CD4-positive, alpha-beta T cell treated with Interleukin-15 for 1 hour (primary cell): ENCODE measurements around the gene PLS1.
"Not testable (repeated sequence)": the region's sequence is repeated elsewhere in the genome, so short reads cannot be mapped to it uniquely, and the experiment has no call there.

Experiments used
- DNase-seq: peaks from one replicate; pipeline ENCODE4 v3.0.0-alpha.2; 2020

The PLS1 gene

GRCh38 chr3:142596726-142597088, 514 bp downstream of the PLS1 start:
- DNase-seq = no peak

DNA sequence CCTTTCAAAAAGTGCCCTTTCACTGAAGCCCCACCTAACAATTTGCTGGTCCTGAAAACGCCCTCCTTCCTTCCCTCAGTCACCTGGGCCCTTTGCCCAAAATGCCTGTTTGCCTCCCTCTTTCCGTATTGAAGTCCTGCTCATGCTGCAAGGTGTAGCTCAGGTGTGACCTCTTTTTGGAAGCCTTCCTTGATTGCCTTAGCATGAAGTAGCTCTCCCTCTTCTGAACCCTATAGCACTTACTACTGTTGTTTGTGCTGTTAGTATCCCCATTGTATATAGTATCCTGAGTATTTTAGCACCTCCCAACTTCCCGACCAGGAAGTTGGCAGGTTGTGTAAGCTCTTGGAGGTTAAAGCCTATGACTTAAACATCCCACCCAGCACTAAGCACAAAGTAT, 1.7 kb downstream of the PLS1 start:
- no peak for DNase-seq

DNA sequence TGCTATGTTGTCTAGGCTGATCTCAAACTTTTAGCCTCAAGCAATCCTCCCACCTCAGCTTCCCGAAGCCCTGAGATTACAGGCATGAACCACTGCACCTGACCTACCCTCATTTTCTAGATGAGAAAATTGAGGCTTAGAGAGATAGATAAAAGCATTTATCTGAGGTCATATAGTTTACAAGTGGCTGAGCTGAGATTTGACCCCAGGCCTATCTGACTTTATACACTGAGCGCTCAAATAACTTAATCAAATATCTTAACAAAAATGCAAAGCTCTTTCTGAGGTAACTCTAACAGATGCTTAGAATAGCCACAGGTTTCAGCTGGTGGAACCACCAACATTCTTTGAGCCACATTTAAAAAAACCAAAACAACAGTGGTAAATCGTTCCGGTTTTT, 5.5 kb downstream of the PLS1 start:
- DNase-seq = no peak

DNA sequence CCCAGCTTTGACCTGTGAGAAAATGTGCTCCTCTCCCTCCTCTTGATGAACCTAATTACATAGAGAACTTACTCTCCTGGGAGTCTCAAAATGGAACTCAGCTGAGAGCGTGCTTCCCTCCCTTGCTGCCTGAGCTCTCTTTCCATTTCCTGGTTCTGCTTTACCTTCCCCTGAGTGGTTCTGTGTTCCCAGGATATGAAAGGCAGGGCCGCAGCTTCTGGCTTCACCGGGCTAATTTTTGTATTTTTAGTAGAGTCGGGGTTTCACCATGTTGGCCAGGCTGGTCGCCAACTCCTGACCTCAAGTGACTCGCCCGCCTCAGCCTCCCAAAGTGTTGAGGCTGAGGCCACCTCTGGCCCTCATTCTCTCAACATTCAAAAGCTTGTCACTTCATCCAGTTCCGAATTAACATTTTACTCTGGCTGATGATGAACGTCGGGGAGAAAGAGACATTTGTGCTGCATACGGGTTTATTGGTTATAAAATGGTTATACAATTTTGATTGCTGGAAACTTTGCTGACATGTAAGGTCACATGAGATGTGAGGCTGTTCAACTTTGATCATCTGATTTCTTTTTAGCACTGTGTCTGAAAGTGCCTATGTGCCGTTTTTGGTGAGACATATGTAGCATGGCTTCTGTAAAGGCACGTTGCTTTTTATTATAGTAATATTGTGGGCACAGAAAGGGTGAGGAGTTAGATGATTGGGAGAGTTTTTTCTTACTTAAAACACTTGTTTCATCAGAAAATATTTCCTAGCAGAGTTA, 6.6 kb downstream of the PLS1 start:
- no peak for DNase-seq

DNA sequence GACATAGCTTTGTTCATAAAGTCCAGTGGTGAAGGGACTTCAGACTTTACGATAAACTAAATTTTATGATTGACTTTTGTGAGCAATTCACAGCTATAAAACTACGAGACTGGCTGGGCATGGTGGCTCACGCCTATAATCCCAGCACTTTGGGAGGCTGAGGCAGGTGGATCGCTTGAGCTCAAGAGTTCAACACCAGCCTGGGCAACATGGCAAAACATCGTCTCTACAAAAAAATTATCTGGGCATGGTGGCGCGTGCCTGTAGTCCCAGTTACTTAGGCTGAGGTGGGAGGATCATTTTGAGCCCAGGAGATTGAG, 7.2 kb downstream of the PLS1 start:
- DNase-seq = not testable (repeated sequence)

DNA sequence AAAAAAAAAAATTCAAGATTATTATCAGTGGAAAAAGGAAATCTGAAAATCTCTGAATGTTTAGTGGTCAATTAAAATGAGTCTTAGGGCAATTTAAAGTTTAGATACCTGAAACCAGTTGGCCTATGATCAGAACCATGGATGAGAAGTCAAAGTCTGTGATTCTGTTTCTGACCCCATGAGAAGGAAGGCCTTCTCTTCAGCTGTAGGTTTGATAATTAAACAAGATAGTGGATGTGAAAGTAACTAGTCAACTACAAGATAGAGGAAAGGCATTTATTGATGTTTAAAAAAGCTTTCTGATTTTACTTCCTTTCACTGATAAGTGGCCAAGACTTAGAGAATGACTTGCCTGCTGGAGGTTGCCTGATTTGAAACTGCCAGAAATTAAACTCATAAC, 8.7 kb downstream of the PLS1 start:
- no peak for DNase-seq

- no peak for DNase-seq
Observed at GRCh38 chr3:142608631-142609030, 12.4 kb downstream of the PLS1 start.

DNA sequence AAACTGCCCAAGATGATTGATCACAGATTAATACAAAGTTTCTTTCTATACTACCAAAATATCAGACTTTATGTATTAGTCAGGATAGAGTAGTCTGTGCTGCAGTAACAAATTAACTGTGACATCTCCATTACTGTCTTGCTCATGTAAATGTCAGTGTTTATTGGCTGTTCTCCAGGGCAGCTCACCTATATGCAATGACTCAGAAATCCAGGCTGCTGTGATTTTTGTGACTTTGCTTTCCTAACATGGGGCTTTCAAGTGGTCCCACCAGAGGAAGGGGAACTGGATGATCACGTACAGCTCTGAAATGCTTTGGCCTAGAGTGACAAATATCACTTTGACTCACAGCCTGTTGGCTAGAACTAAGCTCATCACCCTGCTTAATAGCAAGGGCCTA, 12.9 kb downstream of the PLS1 start:
- DNase-seq = no peak

DNA sequence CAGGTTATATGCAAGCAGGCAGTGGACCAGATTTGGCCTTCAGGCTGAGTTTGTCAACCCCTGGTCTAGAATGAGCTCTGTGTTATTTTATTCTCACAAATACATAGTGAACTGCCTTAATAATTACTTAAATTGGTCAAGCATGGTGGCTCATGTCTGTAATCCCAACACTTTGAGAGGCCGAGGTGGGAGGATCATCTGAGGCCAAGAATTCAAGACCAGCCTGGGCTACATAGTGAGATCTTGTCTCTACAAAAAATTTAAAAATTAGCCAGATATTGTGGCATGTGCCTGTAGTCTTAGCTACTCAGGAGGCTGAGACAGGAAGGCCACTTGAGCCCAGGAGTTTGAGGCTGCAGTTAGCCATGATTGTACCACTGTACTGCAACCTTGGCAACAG, 15.0 kb downstream of the PLS1 start:
- DNase-seq = no peak

DNA sequence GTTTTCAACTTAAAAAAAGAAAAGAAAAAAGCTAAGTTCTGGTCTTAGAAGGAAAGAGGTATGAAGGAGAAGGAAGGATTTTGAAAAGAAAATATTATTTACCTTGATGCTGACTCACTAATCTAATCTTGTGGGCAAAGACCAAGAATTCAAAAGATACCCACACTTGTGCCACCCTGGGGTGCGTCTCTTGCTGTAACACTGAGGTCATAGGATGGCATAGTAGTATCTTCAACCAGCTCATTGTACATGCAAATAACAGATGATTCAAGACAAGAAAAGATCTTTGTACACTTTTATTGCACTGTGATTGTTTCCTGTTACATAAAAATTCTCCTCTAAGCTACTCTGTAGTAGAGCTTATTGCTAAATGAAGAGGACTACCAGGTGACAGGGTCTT, 17.3 kb downstream of the PLS1 start:
- no peak for DNase-seq

DNA sequence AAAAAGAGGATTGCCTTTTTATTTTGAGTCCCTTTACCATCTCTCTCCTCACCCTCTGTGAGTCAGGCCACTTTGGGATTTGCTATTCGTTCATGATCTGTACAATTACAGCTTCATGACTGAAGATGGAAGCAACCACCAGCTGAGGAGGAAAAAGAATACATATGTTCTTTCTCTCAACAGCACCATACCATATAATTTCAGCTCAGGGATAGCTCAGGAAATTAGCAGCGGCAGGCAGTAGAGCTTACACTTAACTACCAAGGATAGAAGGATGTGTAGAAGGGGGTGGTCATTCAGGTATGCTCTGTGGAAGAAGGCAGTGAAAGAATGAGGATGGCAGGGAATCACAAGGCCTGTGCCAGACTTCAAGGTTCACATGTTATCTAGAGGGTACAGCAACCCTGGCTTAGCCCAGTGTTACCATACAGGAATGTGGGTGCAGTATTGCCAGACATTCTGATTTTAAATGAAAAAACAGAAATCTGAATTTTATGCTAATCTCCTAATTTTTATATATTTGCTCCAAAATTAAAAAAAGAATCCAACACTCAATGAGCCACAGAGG, 17.9 kb downstream of the PLS1 start:
- no peak for DNase-seq

DNA sequence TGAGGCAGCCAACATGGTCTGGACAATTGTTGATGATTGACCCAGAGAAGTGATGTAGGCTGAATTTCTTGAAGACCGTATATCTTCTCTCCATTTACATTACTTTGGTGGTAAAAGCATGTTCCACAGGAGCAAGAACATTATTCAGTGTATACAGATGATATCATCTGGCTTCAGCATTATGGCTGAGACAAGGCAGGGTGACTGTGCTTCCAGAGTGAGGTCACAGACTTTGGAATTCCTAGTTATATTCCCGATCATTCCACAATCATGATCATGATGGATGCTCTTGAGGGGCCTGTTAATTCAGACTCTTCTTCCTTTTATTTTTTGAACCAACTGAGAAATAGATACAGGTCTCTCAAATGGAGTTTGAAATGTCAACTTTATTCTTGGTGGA, 19.0 kb downstream of the PLS1 start:
- DNase-seq = no peak

DNA sequence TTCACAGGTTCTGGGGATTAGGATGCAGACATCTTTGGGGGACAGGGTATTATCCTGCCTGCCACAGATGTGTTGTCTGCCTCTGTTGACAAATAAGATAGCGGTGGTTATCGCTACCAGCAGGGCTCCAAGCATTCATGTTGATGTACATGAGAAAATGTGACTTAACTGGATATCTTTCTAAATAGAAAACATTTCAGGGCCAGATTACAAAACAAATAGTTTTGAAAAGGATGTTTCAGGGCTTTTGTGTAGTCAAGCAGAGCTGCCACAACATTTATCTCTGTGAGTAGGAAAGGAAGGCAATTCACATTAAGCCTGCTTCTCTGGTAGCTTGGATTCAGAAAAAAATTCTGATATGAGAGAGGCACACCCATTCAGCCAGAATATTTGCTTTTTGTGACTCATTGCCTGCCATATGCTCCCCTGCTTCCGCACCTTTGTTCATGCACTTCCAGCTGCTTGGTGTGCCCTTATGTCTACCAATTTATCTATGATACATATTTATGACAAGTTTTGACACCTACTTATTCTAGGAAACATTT, 22.8 kb downstream of the PLS1 start:
- no peak for DNase-seq

DNA sequence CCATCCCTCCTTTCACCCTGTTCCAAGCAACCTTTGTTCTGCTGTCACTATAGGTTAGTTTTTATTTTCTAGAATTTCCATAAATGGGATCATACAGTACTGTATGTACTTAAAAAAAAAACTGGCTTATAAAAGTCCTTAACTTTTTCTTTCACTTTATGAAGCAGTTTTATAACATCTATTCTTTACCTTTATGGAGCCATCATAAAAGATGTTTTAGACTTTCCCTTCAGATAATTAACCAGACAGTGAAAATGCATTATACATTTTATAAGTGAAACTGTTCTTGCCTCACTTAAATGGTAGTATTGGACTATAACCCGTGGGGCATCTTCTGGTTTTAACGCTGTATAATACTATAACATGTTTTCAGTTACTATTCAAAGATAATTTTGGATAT, 26.2 kb downstream of the PLS1 start:
- no peak for DNase-seq

GRCh38 chr3:142623194-142623593, 27.0 kb downstream of the PLS1 start:
- DNase-seq = no peak

DNA sequence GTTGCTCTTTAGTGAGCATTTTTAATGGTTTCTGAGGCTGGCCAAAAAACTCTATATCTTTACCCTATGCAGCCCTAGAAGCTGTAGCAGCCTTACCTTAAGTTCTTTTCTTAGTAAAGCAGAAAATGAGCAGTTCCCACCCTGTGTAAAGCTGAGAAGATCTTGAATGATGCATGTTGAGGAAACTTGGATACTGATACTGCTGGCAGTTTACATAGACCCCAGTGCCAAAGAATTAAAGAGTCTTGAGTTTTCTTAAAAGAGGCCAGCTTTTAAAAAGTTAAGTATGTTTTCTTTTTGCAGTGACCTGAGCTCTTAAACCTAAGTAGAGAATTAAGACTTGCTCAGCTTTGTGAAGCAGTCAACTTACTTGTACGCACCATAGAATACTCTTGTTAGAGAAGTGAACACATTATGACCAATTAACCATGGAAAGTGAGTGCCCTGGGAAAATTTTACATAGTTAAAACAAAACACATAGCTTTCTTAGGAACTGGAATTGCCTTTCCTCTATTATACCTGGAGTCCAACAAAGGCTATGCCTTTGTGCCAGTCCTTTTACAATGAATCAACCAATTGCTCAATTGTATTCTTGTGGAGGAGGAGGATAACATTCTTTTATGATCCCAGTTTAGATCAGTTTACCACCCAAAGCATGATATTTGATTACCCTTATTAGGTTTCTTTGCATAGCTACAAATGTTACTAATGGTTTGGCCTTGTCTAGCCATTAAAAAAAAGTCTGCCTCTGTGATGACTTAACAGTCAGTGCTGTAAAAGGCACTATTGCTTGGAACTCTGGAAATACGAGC, 28.4 kb downstream of the PLS1 start:
- no peak for DNase-seq

GRCh38 chr3:142625153-142625440, 28.9 kb downstream of the PLS1 start:
- DNase-seq = no peak

DNA sequence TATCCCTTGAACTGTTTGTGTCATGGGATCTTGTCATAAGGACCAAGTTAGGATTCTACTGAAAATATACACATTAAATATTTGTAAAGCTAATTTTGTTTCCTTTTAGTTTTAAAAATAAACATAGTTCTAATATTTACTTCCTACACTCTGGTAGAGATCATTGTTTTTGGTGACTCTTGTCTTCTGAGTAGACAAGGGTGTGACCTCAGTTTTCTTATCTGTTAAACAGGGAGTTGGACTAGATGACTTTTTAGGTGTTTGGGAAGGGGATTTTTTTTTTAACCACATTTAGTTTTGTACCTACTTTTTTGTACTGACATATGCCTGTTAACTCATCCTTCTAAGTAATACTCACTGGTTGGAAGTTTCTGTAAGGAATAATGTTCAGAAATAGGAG, 30.8 kb downstream of the PLS1 start:
- DNase-seq = no peak

- DNase-seq = no peak
Observed at GRCh38 chr3:142628801-142629200, 32.6 kb downstream of the PLS1 start.

GRCh38 chr3:142633073-142633472, 36.9 kb downstream of the PLS1 start:
- DNase-seq = no peak

- no peak for DNase-seq
Observed at GRCh38 chr3:142636050-142636449, 39.9 kb downstream of the PLS1 start.

- DNase-seq = no peak
Observed at GRCh38 chr3:142636664-142637063, 40.5 kb downstream of the PLS1 start.

GRCh38 chr3:142638291-142638690, 42.1 kb downstream of the PLS1 start:
- no peak for DNase-seq

DNA sequence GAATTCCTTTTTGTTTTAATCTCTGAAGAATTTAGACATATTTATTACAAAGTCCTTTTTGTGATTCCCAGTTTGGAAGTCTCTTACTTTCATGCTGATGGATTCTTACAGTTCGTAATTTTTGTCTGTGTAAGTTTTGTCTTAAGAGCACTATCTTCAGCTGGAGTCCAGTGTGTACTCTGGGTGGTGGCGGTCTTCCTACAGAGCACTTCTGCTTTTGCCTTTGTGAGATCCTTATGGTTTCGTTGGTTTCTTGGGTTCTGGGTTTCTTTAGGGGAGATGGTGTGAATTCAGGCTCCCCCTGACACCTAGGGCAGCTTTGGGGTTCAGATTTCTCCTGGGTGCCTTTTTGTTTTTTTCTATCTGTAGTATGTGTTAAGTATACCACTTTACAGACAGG, 45.3 kb downstream of the PLS1 start:
- no peak for DNase-seq
